BLaER1 treated with 17β-estradiol and CSF1 and Interleukin-3, amounts not matched to agents 10 nM and 100 nM (cell line): ENCODE results near the gene MAP4K4.

Source experiments
- H3K27ac ChIP-seq, 11 experiments: shearing (Covaris generic); formaldehyde crosslinking; 2 replicates each; pipeline ENCODE4 v1.8.1; 2022
- H3K27me3 ChIP-seq, 11 experiments: shearing (Covaris generic); formaldehyde crosslinking; 2 replicates each; pipeline ENCODE4 v1.8.1; 2022
- H3K36me3 ChIP-seq, 11 experiments: shearing (Covaris generic); formaldehyde crosslinking; 2 replicates each; pipeline ENCODE4 v1.8.1; 2022
- H3K4me1 ChIP-seq, 10 experiments: shearing (Covaris generic); formaldehyde crosslinking; 2 replicates each; pipeline ENCODE4 v1.8.1; 2022
- H3K4me2 ChIP-seq, 11 experiments: shearing (Covaris generic); formaldehyde crosslinking; 2 replicates each; pipeline ENCODE4 v1.8.1; 2022
- H3K4me3 ChIP-seq, 10 experiments: shearing (Covaris generic); formaldehyde crosslinking; 2 replicates each; pipeline ENCODE4 v1.8.1; 2022
- H3K9ac ChIP-seq, 11 experiments: shearing (Covaris generic); formaldehyde crosslinking; 2 replicates each; pipeline ENCODE4 v1.8.1; 2022
- H3K9me3 ChIP-seq, 11 experiments: shearing (Covaris generic); formaldehyde crosslinking; replicated peaks in 1 of 11; 2 replicates each; pipeline ENCODE4 v1.8.1; 2022
- H4K20me1 ChIP-seq, 11 experiments: shearing (Covaris generic); formaldehyde crosslinking; 2 replicates each; pipeline ENCODE4 v1.8.1; 2022
- Cebpa-rat ChIP-seq, 11 experiments: shearing (Covaris generic); IDR thresholded peaks; 2 replicates each; pipeline ENCODE4 v1.8.1; 2022

Gene MAP4K4

DNA sequence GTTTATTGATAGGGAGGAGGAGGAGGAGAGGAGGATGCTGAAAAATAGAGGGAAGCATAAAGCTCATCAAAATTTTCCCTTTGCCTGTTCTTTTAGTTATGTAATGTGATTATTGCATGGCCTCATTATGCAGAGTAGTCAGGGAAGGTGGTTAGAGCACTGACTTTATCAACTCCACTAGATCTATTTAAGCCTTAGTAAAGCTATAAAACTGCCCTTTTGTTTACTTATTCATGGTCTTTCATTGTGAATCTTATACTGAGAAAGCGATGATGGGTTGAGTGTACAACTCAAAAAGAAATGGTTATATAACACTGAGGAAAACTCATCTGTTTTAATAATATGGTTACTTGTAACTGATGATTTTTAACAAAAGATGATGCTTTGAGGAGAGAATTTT lies 81.7 kb downstream of the MAP4K4 start:
- no peak overlapping the region for H3K9ac ChIP-seq

DNA sequence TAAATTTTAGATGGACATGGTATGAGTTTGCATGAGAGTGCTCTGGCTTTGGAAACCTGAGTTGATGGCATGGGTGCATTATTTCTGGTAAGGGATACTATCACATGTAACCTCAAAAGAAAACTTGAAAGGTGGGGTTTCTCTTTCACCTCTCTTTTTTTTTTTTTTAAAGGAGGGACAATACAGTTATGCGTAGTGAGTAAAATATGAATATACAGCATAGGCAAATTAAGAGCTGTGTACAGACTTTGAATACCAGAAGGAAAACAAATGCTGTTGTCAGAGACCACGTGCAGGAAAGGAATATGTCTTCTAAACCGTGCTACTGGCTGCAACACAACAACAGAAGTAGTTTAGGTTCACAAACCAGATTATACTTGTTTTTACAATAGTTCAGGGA lies 82.1 kb downstream of the MAP4K4 start:
- Histone ChIP-seq H3K27ac (0 out of 22 replicates have a peak overlapping the region, but pooled peaks of 1 of the 11 experiments have one; percentile 51), H4K20me1 (peaks cover 96 to 100% (median 99%) of the 10 kb centered on the region in 11 experiments), H3K4me2 (peak overlapping the region in 6 of 11 experiments; percentile 3 to 74 (median 66); a peak in 8 of 22 replicates), H3K36me3 (peaks cover 0 to 35% (median 10%) of the 10 kb centered on the region in 11 experiments; a peak in 8 of 22 replicates), H3K4me1 (peaks cover 33 to 91% (median 67%) of the 10 kb centered on the region in 10 experiments), H3K27me3 (no peaks in the 10 kb centered on the region), H3K4me3 (no peak overlapping the region), H3K9me3 (no peaks in the 10 kb centered on the region; a peak in 2 of 22 replicates), H3K9ac (no peak overlapping the region)
- TF ChIP-seq Cebpa-rat (IDR thresholded peaks at IDR 0.05) = no peak

More for the DNA sequence above, 81.7 kb downstream of the MAP4K4 start:
- peak overlapping the region in 2 of 11 experiments; percentile 70 to 74; a peak in 1 of 22 replicates for H3K4me2 ChIP-seq
- peaks cover 96 to 100% (median 99%) of the 10 kb centered on the region in 11 experiments for H4K20me1 ChIP-seq
- no peak overlapping the region for H3K4me3 ChIP-seq
- H3K36me3 ChIP-seq = peaks cover 0 to 35% (median 10%) of the 10 kb centered on the region in 11 experiments; a peak in 8 of 22 replicates
- no peak for TF ChIP-seq Cebpa-rat (IDR thresholded peaks at IDR 0.05)
- no peaks in the 10 kb centered on the region; a peak in 2 of 22 replicates for H3K9me3 ChIP-seq
- H3K27ac ChIP-seq = no peak overlapping the region
- H3K4me1 ChIP-seq = peaks cover 34 to 91% (median 70%) of the 10 kb centered on the region in 10 experiments
- no peaks in the 10 kb centered on the region for H3K27me3 ChIP-seq

DNA sequence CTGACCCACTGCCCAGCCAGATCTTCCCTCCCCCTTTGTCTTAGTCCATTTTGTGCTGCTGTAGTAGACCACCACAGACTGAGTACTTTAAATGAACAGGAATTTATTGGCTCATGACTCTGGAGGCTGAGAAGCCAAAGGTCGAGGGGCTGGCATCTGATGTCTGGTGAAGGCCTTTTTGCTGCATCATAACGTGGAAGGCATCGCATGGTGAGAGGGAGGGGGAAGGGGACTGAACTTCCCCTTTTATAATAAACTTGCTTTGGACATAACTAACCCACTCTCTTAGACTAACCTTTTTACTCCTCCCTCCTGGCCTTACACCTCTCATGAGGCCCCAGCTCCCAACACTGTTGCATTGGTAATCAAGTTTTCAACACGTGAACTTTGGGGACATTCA lies 83.8 kb downstream of the MAP4K4 start:
- Histone ChIP-seq H3K36me3 (peaks cover 0 to 35% (median 10%) of the 10 kb centered on the region in 11 experiments; a peak in 8 of 22 replicates), H3K4me1 (peaks cover 21 to 86% (median 51%) of the 10 kb centered on the region in 10 experiments), H3K27me3 (no peaks in the 10 kb centered on the region), H3K4me3 (no peak overlapping the region), H3K27ac (peak overlapping the region in 8 of 11 experiments; percentile 40 to 73 (median 54); a peak in 17 of 22 replicates), H3K4me2 (peak overlapping the region; percentile 24 to 78 (median 56); a peak in 21 of 22 replicates), H3K9ac (peak overlapping the region in 1 of 11 experiments; percentile 29; a peak in 3 of 22 replicates), H3K9me3 (no peaks in the 10 kb centered on the region; a peak in 2 of 22 replicates), H4K20me1 (peaks cover 95 to 100% (median 99%) of the 10 kb centered on the region in 11 experiments)
- no peak for TF ChIP-seq Cebpa-rat (IDR thresholded peaks at IDR 0.05)

DNA sequence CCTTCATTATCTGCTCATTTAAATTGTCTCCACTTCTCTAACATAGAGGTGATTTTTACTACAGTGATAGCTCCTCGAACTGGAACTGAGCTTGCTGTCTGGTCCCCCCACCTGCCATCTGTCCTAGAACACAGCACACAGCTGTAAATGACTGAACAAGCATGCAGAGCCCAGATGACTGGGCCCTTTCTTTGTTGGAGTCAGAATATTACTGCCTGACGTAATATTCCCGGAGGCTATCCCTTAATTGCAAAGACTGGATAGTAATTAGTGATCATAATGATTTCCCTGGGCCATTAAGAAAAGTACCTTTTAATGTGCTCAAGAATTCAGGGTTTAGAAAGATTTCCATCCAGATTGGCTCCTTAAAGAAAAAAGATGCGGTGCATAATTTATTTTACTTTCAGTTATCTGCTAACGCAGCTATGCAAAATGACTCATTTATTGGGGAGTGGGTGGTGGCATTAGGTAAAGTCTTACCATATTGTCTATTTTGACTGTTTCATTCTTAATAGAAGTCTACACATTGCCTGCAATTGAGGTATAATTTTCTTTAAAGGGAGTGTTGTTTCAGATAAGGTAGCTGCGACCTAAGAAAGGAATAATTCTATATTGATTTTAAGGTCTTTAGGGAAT lies 84.4 kb downstream of the MAP4K4 start:
- Histone ChIP-seq H3K4me1 (peaks cover 21 to 87% (median 51%) of the 10 kb centered on the region in 10 experiments), H3K9ac (no peak overlapping the region; a peak in 1 of 22 replicates), H3K4me3 (no peak overlapping the region), H4K20me1 (peaks cover 97 to 100% (median 100%) of the 10 kb centered on the region in 11 experiments), H3K4me2 (peak overlapping the region in 10 of 11 experiments; percentile 26 to 78 (median 60); a peak in 18 of 22 replicates), H3K36me3 (peaks cover 0 to 35% (median 10%) of the 10 kb centered on the region in 11 experiments; a peak in 8 of 22 replicates), H3K27me3 (no peaks in the 10 kb centered on the region), H3K9me3 (no peaks in the 10 kb centered on the region; a peak in 2 of 22 replicates), H3K27ac (peak overlapping the region in 8 of 11 experiments; percentile 16 to 73 (median 54); a peak in 15 of 22 replicates)
- no peak for TF ChIP-seq Cebpa-rat (IDR thresholded peaks at IDR 0.05)

DNA sequence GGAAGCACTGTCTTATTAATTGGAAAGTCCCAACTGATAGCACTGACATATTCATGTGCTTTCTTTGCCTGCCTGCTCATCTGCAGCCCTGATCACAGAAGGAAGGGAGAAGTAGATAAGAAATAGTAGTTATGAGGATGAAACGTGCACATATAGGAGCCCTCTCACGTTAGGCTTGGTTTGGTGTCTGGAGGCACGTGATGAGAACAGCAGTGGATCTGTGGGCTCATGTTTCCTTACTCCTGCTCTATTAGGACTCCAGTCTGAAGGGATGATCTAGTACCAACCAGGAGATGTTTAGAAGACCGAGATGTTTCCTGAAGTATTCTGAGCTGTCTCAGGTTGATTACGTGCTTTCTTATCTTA lies 84.9 kb downstream of the MAP4K4 start:
- no peak overlapping the region for H3K27ac ChIP-seq
- no peak for TF ChIP-seq Cebpa-rat (IDR thresholded peaks at IDR 0.05)
- H3K9ac ChIP-seq = no peak overlapping the region
- peak overlapping the region in 4 of 11 experiments; percentile 13 to 74 (median 66); a peak in 4 of 22 replicates for H3K4me2 ChIP-seq
- peaks cover 22 to 87% (median 51%) of the 10 kb centered on the region in 10 experiments for H3K4me1 ChIP-seq
- no peaks in the 10 kb centered on the region; a peak in 2 of 22 replicates for H3K9me3 ChIP-seq
- H3K27me3 ChIP-seq = no peaks in the 10 kb centered on the region
- no peak overlapping the region for H3K4me3 ChIP-seq
- peaks cover 97 to 100% (median 100%) of the 10 kb centered on the region in 11 experiments for H4K20me1 ChIP-seq
- H3K36me3 ChIP-seq = peaks cover 0 to 35% (median 10%) of the 10 kb centered on the region in 11 experiments; a peak in 8 of 22 replicates

DNA sequence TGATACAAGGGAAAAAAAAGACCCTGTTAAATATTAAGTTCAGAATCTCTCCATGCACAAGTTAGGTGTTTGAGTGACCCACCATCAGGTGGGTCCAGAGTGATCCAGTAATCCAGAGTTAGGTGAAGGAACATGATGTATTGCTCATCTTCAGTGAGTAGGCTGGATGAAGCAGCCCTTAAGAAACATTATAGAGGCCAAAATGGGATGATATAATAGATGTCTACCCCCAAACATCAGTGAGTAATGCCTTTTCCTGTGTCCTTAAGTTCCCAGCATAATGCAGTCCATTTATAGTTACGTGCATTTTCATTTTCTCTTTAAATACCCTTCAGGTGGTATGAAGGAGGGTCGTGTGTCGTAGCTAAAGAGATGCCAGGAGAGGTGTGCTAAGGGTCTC lies 89.6 kb downstream of the MAP4K4 start:
- H3K9ac ChIP-seq = no peak overlapping the region
- H3K4me3 ChIP-seq = no peak overlapping the region
- no peaks in the 10 kb centered on the region; a peak in 1 of 22 replicates for H3K9me3 ChIP-seq
- peaks cover 87 to 100% (median 99%) of the 10 kb centered on the region in 11 experiments for H4K20me1 ChIP-seq
- peak overlapping the region in 4 of 11 experiments; percentile 19 to 56 (median 35); a peak in 6 of 22 replicates for H3K4me2 ChIP-seq
- no peak overlapping the region for H3K27ac ChIP-seq
- H3K27me3 ChIP-seq = no peaks in the 10 kb centered on the region
- no peak for TF ChIP-seq Cebpa-rat (IDR thresholded peaks at IDR 0.05)
- H3K36me3 ChIP-seq = peaks cover 18 to 51% (median 29%) of the 10 kb centered on the region in 11 experiments
- H3K4me1 ChIP-seq = peaks cover 5 to 60% (median 10%) of the 10 kb centered on the region in 10 experiments; a peak in 12 of 20 replicates

DNA sequence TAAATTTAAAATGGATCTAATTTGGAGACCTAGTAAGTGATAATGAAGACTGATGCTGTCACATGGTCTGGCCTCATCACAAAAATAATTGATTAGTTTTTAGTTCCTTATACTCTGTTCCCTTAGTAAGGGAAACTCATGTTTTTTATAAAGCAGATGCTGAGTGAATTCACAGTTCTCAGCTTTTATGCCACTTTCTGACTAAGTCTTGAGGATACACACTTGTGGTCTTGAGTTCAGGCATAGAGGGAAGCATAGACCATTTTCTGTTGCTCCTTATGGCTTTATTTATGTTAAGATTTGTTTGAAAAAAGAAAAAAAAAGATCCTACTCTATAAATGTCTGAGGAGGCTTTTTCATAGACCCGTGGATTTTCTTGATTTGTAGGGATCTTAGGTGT lies 91.1 kb downstream of the MAP4K4 start:
- Histone ChIP-seq H3K9me3 (no peaks in the 10 kb centered on the region), H3K27me3 (no peaks in the 10 kb centered on the region), H3K4me3 (no peak overlapping the region), H3K27ac (no peak overlapping the region), H3K36me3 (peaks cover 25 to 56% (median 39%) of the 10 kb centered on the region in 11 experiments), H3K9ac (no peak overlapping the region), H3K4me2 (peak overlapping the region in 2 of 11 experiments; percentile 4 to 26; a peak in 3 of 22 replicates), H3K4me1 (peaks cover 0 to 55% (median 12%) of the 10 kb centered on the region in 10 experiments; a peak in 10 of 20 replicates), H4K20me1 (peaks cover 89 to 100% (median 99%) of the 10 kb centered on the region in 11 experiments)
- TF ChIP-seq Cebpa-rat (IDR thresholded peaks at IDR 0.05) = no peak

DNA sequence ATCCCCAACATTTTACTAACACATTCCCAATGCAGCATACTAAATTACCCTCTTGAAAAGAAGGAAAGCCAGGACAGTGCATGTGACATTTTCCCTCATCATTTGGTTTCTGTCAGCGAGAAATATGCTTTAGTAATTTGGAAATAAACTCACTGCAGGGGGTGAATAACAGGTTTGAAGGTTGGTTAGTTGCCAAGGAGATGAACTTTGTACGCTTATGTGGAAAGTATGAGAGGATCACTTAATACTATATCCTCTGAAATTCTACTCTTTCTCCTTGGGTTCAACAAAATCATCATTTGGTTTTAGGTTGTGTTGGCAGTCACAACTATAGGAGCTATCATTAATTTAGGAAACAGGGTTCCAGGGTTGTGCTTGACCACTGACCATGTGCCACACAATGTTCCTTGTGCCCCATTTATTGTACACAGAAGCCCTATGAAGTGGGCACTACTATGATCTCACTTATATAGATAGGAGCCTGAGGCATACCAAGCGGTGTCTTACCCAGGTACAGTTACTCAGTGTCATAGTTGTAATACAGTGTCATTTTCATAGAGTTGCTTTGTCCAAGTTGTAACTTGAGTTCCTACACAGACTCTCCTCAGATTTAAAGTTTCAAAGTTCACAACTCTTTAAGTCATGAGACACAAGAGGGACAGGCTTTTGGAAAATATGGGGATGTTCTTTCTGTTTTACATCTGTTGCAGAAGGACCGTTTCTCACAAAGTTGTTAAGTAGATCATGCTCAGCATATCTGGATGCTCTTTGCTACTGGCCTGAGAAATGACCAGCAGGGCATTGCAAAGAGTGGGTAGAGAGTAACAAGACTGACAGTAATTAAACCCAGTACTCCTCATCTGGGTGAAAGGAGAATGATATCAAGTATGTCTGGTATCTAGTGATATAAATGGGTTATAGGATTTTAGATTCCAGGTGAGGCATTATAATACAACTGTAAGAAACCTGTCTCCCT lies 91.8 kb downstream of the MAP4K4 start:
- Histone ChIP-seq H3K4me3 (no peak overlapping the region), H4K20me1 (peaks cover 89 to 100% (median 99%) of the 10 kb centered on the region in 11 experiments), H3K27ac (no peak overlapping the region), H3K36me3 (peaks cover 22 to 56% (median 39%) of the 10 kb centered on the region in 11 experiments), H3K4me1 (peaks cover 2 to 54% (median 17%) of the 10 kb centered on the region in 10 experiments; a peak in 13 of 20 replicates), H3K9me3 (no peaks in the 10 kb centered on the region), H3K27me3 (no peaks in the 10 kb centered on the region), H3K9ac (no peak overlapping the region), H3K4me2 (peak overlapping the region in 2 of 11 experiments; percentile 4 to 26; a peak in 4 of 22 replicates)
- TF ChIP-seq Cebpa-rat (IDR thresholded peaks at IDR 0.05) = no peak
